Body of pancreas (tissue), 4 donors: ENCODE data around the gene NEUROD6.

Source experiments
- CTCF ChIP-seq, 7 experiments: fragments of 450-650 bp in 4 of 7; fragments of 200-600 bp in 3 of 7; sonication (generic) in 3 of 7; IDR thresholded peaks; one replicate each; pipeline ENCODE4 v1.5.1; 2016 to 2019; ENCODE audit warnings: antibody characterized with exemption in 7 of 7
- POLR2A ChIP-seq, 3 donors: fragments of 450-650 bp; IDR thresholded peaks; one replicate each; pipeline ENCODE4 v1.6.1; 2016; ENCODE audit warnings: antibody characterized with exemption in 3 of 3, mild to moderate bottlenecking in 2 of 3

GRCh38 chr7:31370609-31371008 is 30.1 kb upstream of the NEUROD6 start:
- TF ChIP-seq POLR2A (IDR thresholded peaks at IDR 0.05) (no peak), CTCF (IDR thresholded peaks at IDR 0.05) (no peak)
